Heart left ventricle (tissue), 16 donors: ENCODE data around the gene CD300LG. TPM values are rescaled to one million over a fixed set of nuclear protein-coding genes. Genes with fewer than 3 reads are reported as not detected.

Experiments used
- ATAC-seq, 4 donors: fragments of 200-7000 bp; cut with Tn5 transposase; one replicate each; pipeline ENCODE4 v1.9.1; 2020 to 2022; ENCODE audit warnings: moderate library complexity in 4 of 4, mild to moderate bottlenecking in 3 of 4, moderate number of reproducible peaks in 1 of 4
- DNase-seq, 5 donors: peaks; one replicate each; pipeline ENCODE4 v3.0.0-alpha.2; 2020
- H3K27ac ChIP-seq, 12 donors: fragments of 200-600 bp; sonication (generic) in 4 of 12; one replicate each; pipeline versions ENCODE4 v1.5.0 to v1.8.0; 2016 to 2022; ENCODE audit warnings: mild to moderate bottlenecking in 2 of 12
- H3K27me3 ChIP-seq, 9 donors: fragments of 200-600 bp; sonication (generic) in 2 of 9; one replicate each; pipeline versions ENCODE4 v1.5.1 to v1.8.0; 2016 to 2022; ENCODE audit warnings: mild to moderate bottlenecking in 3 of 9
- H3K36me3 ChIP-seq, 9 donors: fragments of 200-600 bp; sonication (generic) in 2 of 9; one replicate each; pipeline versions ENCODE4 v1.5.0 to v1.8.0; 2018 to 2022; ENCODE audit warnings: mild to moderate bottlenecking in 2 of 9
- H3K4me1 ChIP-seq, 12 donors: fragments of 200-600 bp; sonication (generic) in 4 of 12; one replicate each; pipeline versions ENCODE4 v1.5.0 to v1.8.0; 2016 to 2022; ENCODE audit warnings: mild to moderate bottlenecking in 3 of 12
- H3K4me3 ChIP-seq, 12 donors: fragments of 200-600 bp; sonication (generic) in 4 of 12; one replicate each; pipeline versions ENCODE4 v1.5.0 to v1.8.0; 2017 to 2022; ENCODE audit warnings: mild to moderate bottlenecking in 9 of 12, moderate library complexity in 4 of 12
- H3K9me3 ChIP-seq, 12 donors: fragments of 200-600 bp; sonication (generic) in 4 of 12; one replicate each; pipeline versions ENCODE4 v1.5.0 to v1.8.0; 2016 to 2022; ENCODE audit warnings: mild to moderate bottlenecking in 1 of 12
- POLR2A ChIP-seq, 2 donors: fragments of 450-650 bp; IDR thresholded peaks; one replicate each; pipeline ENCODE4 v1.6.1; 2017; ENCODE audit warnings: antibody characterized with exemption in 2 of 2, mild to moderate bottlenecking in 2 of 2, moderate library complexity in 2 of 2
- WGBS, 4 donors: extraction: QIAGEN DNeasy Blood & Tissue Kit in 2 of 4; methylation state at CpG; one replicate each; pipeline versions ENCODE4 v1.1.5 to v1.1.7; 2013 to 2018; 5-methylcytosine and 5-hydroxymethylcytosine counted together
- intact Hi-C, 10 donors: fragments of 100-400 bp; cut with DNase I; formaldehyde crosslinking; loops; one replicate each; pipeline versions ENCODE4 v1.11.1 to v1.14.2; 2022
- polyA plus RNA-seq, 2 donors: library from polyadenylated mRNA; stranded (reverse); fragments of 200-250 nt; gene quantifications; one replicate each; pipeline ENCODE4 v1.2.3, GENCODE V29; 2013
- total RNA-seq, 9 donors: library from RNA; depleted of rRNA in 2 of 9; stranded (reverse); fragments of >200 nt in 2 of 9; fragmentation: NEBNext Ultra II Directional in 3 of 9; extraction: Animal tissue kit (Norgen Biotek cat#: 25700) in 3 of 9; gene quantifications; one replicate each; pipeline versions ENCODE4 v1.1.0 to v1.2.4, GENCODE V29; 2016 to 2023
- TF ChIP-seq, protein P1 (sequence below), 12 donors: fragments of 200-600 bp; sonication (generic) in 4 of 12; IDR thresholded peaks; one replicate each; pipeline versions ENCODE4 v1.5.0 to v1.8.0; 2018 to 2022; ENCODE audit warnings: antibody characterized with exemption in 12 of 12, mild to moderate bottlenecking in 5 of 12
- donor health status: ischemic (EF 13 %, LVEDD 7.1; RV severe dilation, severe dysfunction).
- donor health status: healthy with polysubstance abuse.
- donor health status: DM: no; HTN: yes; CAD: no.
- donor health status: DM: no; HTN: no; CAD: no.
- donor health status: ischemic (EF 25% LVEDD 6.9; RV normal size, moderate dysfunction).
- donor health status: ischemic (EF 25% LVEDD 5.7; RV mildly dilated, moderate dysfunction).
- donor health status: healthy.
- donor health status: DM: yes; HTN: yes; CAD: no.
- donor health status: ischemic (EF 35%, LVEDD 5.7; RV mildly dilated, moderate dysfunction).
- donor health status: nonischemic (EF 11% LVEDD 7.7; RV severe dilation, severe dysfunction).
- donor health status: DM: yes; HTN: yes; CAD: no.
- donor health status: PGD.
- donor health status: ischemic (EF 29% LVEDD 5.4; RV normal size, mild dysfunction).
- donor health status: nonischemic (EF 23%, LVEDD 6.1; RV moderate dilation, normal function).

CD300LG gene
- total and polyA plus RNA-seq, 11 donors, result 7.3 to 85.8 (median 19.9) TPM

- 79 to 90% (median 84%) methylated on average over 7 of the region's 7 CpGs for WGBS, 4 donors
- H3K4me1 ChIP-seq, result peaks cover 0 to 30% (median 14%) of the 10 kb centered on the region in 12 donors
- H3K9me3 ChIP-seq, result no peaks in the 10 kb centered on the region
- no peaks in the 10 kb centered on the region for H3K27me3 ChIP-seq
- ATAC-seq (no peak), DNase-seq (peak in 1 of 5 donors; percentile 11)
- TF ChIP-seq, protein P1, sequence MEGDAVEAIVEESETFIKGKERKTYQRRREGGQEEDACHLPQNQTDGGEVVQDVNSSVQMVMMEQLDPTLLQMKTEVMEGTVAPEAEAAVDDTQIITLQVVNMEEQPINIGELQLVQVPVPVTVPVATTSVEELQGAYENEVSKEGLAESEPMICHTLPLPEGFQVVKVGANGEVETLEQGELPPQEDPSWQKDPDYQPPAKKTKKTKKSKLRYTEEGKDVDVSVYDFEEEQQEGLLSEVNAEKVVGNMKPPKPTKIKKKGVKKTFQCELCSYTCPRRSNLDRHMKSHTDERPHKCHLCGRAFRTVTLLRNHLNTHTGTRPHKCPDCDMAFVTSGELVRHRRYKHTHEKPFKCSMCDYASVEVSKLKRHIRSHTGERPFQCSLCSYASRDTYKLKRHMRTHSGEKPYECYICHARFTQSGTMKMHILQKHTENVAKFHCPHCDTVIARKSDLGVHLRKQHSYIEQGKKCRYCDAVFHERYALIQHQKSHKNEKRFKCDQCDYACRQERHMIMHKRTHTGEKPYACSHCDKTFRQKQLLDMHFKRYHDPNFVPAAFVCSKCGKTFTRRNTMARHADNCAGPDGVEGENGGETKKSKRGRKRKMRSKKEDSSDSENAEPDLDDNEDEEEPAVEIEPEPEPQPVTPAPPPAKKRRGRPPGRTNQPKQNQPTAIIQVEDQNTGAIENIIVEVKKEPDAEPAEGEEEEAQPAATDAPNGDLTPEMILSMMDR (IDR thresholded peaks at IDR 0.05), result no peak
- no peak for TF ChIP-seq POLR2A (IDR thresholded peaks at IDR 0.05)
- intact Hi-C loops, result loop anchor here in 6 of 10 donors (5.0 to 10.0 kb wide), 2 partner anchors 61 to 148 kb away; partner anchors contain the start of gene CFAP97D1 (in 1 of the 6)
- no peak overlapping the region for H3K4me3 ChIP-seq
- no peaks in the 10 kb centered on the region for H3K36me3 ChIP-seq
- no peak overlapping the region for H3K27ac ChIP-seq
These were observed 4.0 kb upstream of the CD300LG start for GRCh38 chr17:43842975-43843325.

GRCh38 chr17:43844241-43844640, 2.7 kb upstream of the CD300LG start:
- TF ChIP-seq POLR2A (IDR thresholded peaks at IDR 0.05), result no peak
- TF ChIP-seq, protein P1 (IDR thresholded peaks at IDR 0.05), result no peak
- ATAC-seq, result no peak
- Histone ChIP-seq H3K9me3 (no peaks in the 10 kb centered on the region), H3K36me3 (no peaks in the 10 kb centered on the region), H3K4me1 (peaks cover 0 to 30% (median 14%) of the 10 kb centered on the region in 12 donors), H3K4me3 (no peak overlapping the region), H3K27ac (no peak overlapping the region), H3K27me3 (no peaks in the 10 kb centered on the region)
- DNase-seq, result peak in 1 of 5 donors; percentile 7
- intact Hi-C loops, result loop anchor here in 6 of 10 donors (5.0 to 10.0 kb wide), 2 partner anchors 62 to 149 kb away; partner anchors contain the start of gene CFAP97D1 (in 1 of the 6)
- 92 to 98% (median 94%) methylated on average over 5 of the region's 5 CpGs for WGBS, 4 donors

DNA sequence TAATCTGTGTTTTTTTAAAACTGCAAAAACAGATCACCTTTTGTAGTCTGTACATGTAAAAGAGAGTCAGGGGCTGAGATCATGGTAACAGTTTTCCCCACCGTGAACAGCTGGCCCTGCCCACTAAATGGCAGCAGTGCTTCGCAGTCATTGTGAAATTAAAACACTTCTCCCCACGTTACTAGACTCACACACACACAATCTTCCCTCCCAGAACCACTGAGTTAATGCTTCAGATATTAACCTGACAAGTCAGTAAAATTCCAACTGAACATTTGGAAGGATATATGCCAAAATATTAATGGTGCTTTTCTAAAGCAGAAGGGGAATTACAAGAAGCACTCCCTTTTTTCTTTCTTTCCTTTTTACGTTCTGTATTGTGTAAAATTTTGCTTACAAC, 1.2 kb upstream of the CD300LG start:
- H3K36me3 ChIP-seq, result no peaks in the 10 kb centered on the region
- ATAC-seq (no peak), DNase-seq (no peak)
- no peaks in the 10 kb centered on the region for H3K27me3 ChIP-seq
- 59 to 71% (median 65%) methylated on average over 4 of the region's 4 CpGs for WGBS, 4 donors
- intact Hi-C loops, result loop anchor here in 8 of 10 donors (2.0 to 10.0 kb wide), 6 partner anchors 63 to 151 kb away; partner anchors contain the start of genes DUSP3 (in 3 of the 8) and CFAP97D1 (in 2 of the 8)
- TF ChIP-seq, protein P1 (IDR thresholded peaks at IDR 0.05), result no peak
- no peak for TF ChIP-seq POLR2A (IDR thresholded peaks at IDR 0.05)
- no peaks in the 10 kb centered on the region for H3K9me3 ChIP-seq
- peak overlapping the region in 10 of 12 donors; percentile 4 to 81 (median 53) for H3K27ac ChIP-seq
- no peak overlapping the region for H3K4me3 ChIP-seq
- peaks cover 0 to 23% (median 11%) of the 10 kb centered on the region in 12 donors for H3K4me1 ChIP-seq

DNA sequence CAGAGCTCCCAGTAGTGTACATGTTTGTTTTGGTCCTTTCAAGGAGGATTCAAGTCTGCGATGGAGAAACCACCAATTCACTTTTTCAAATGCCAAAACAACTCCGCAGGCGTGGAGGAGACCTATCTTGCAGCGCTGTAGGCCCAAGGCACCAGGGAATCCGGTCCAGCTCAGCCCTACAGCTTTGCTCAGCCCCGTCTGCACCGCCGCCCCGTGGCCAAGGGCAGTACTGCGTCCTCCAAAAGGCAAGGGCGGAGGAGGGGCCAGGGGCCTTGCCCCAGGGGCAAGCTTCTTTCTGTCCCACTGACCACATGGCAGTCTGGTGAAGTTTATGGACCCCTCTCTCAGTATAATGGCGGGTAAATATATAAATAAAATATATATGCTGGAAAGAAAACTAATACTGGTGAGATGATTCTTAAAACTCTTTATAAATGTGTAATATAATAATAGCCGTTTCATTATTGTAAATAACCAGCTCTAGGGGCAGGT, 709 bp upstream of the CD300LG start:
- Histone ChIP-seq H3K27me3 (no peaks in the 10 kb centered on the region), H3K27ac (peak overlapping the region; percentile 13 to 81 (median 71)), H3K4me3 (peak overlapping the region in 6 of 12 donors; percentile 39 to 57 (median 50)), H3K36me3 (no peaks in the 10 kb centered on the region), H3K4me1 (peaks cover 0 to 18% (median 8%) of the 10 kb centered on the region in 12 donors), H3K9me3 (no peaks in the 10 kb centered on the region)
- TF ChIP-seq, protein P1 (IDR thresholded peaks at IDR 0.05), result peak; percentile 95 to 99 (median 98)
- no peak for TF ChIP-seq POLR2A (IDR thresholded peaks at IDR 0.05)
- peak; percentile 90 to 96 (median 94) for ATAC-seq
- WGBS, 4 donors, result 7 to 9% (median 8%) methylated on average over 13 of the region's 13 CpGs
- peak; percentile 85 to 93 (median 88) for DNase-seq
- intact Hi-C loops, result loop anchor here in 8 of 10 donors (2.0 to 10.0 kb wide), 6 partner anchors 64 to 151 kb away; partner anchors contain the start of genes DUSP3 (in 3 of the 8) and CFAP97D1 (in 2 of the 8)
